RWPE1 (cell line): ENCODE measurements around the gene MRFAP1.

Experiments
- CTCF ChIA-PET: fragments of 350-600 bp; sonication (Branson Sonifier 250); formaldehyde crosslinking; extraction: SDS; loops from one replicate; lab custom pipeline; 2021; lab: Yijun Ruan, JAX
- POLR2A ChIA-PET: fragments of 400-600 bp; formaldehyde crosslinking; extraction: SDS; loops from one replicate; lab custom pipeline; 2020; ENCODE audit warnings: antibody characterized with exemption; ENCODE audit not compliant: low non-redundant PET; lab: Yijun Ruan, JAX
- DNase-seq: peaks from one replicate; pipeline ENCODE4 v3.0.0; 2012; ENCODE audit warnings: low spot score
- H3K27ac ChIP-seq: fragments of 450-650 bp; 2 replicates; pipeline ENCODE4 v1.5.1; 2017
- CTCF ChIP-seq: fragments of 450-650 bp; conservative IDR thresholded peaks from 2 replicates; pipeline ENCODE4 v1.5.1; 2017; ENCODE audit warnings: low read depth, mild to moderate bottlenecking

The MRFAP1 gene

GRCh38 chr4:6616087-6616995 is 24.1 kb upstream of the MRFAP1 start:
- no peak overlapping the region for H3K27ac ChIP-seq
- CTCF ChIA-PET, result interaction anchor here (0.6 kb wide), 1 partner anchor 1471 kb away, joined by 3 read pairs; no protein-coding TSS in a partner anchor
- DNase-seq, result no peak
- POLR2A ChIA-PET, result no interaction called here
- no peak for TF ChIP-seq CTCF

- TF ChIP-seq CTCF, result no peak
- CTCF ChIA-PET, result no interaction called here
- DNase-seq, result no peak
- H3K27ac ChIP-seq, result no peak overlapping the region
- POLR2A ChIA-PET, result no interaction called here
These were observed 23.2 kb upstream of the MRFAP1 start for GRCh38 chr4:6617246-6617645.

- DNase-seq, result no peak
- POLR2A ChIA-PET, result no interaction called here
- TF ChIP-seq CTCF, result no peak
- H3K27ac ChIP-seq, result no peak overlapping the region
- CTCF ChIA-PET, result no interaction called here
These were observed 21.9 kb upstream of the MRFAP1 start for GRCh38 chr4:6618386-6619115.

- ChIA-PET CTCF (no interaction called here), POLR2A (no interaction called here)
- no peak for DNase-seq
- no peak for TF ChIP-seq CTCF
- H3K27ac ChIP-seq, result no peak overlapping the region
These were observed 21.4 kb upstream of the MRFAP1 start for GRCh38 chr4:6619116-6619465.

GRCh38 chr4:6619466-6620255 is 20.8 kb upstream of the MRFAP1 start:
- H3K27ac ChIP-seq, result no peak overlapping the region
- no peak for TF ChIP-seq CTCF
- ChIA-PET POLR2A (interaction anchor here (0.6 kb wide), 1 partner anchor 444 kb away, joined by 4 read pairs; no protein-coding TSS in a partner anchor), CTCF (interaction anchor here (0.6 kb wide), 1 partner anchor 1932 kb away, joined by 4 read pairs; no protein-coding TSS in a partner anchor)
- no peak for DNase-seq

- no peak overlapping the region for H3K27ac ChIP-seq
- DNase-seq, result no peak
- ChIA-PET POLR2A (interaction anchor here (0.6 kb wide), 1 partner anchor 443 kb away, joined by 4 read pairs; no protein-coding TSS in a partner anchor), CTCF (interaction anchor here (0.6 kb wide), 1 partner anchor 1931 kb away, joined by 4 read pairs; no protein-coding TSS in a partner anchor)
- no peak for TF ChIP-seq CTCF
These were observed 20.2 kb upstream of the MRFAP1 start for GRCh38 chr4:6620296-6620695.
